Measurements from ENCODE around the gene OR51G1.
"Not testable (repeated sequence)": the region's sequence is repeated elsewhere in the genome, so short reads cannot be mapped to it uniquely, and the experiment has no call there.

OR51G1 gene, protein sequence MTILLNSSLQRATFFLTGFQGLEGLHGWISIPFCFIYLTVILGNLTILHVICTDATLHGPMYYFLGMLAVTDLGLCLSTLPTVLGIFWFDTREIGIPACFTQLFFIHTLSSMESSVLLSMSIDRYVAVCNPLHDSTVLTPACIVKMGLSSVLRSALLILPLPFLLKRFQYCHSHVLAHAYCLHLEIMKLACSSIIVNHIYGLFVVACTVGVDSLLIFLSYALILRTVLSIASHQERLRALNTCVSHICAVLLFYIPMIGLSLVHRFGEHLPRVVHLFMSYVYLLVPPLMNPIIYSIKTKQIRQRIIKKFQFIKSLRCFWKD

GRCh38 chr11:4924239-4924638 lies at the start of gene OR51G1:
TSS of gene OR51G1 (minus strand) at chr11:4924339. CDS start at chr11:4924339, 0 bp downstream.
- DNase-seq: no peak

DNA sequence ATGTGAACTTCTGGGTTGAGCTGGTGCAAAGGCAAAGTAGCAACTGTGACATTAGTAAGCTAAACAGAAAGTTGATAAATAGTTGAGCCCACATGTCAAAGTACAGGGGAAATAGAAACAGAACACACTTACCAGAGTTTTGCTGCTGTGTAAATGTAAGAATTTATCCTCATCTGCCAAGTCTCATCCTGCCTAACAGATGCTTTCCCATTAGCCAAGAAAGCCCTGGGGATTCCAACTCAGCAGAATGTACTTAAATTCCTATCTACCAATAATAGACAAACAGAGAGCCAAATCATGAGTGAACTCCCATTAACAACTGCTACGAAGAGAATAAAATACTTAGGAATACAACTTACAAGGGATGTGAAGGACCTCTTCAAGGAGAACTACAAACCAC lies 38.7 kb upstream of the OR51G1 start:
- DNase-seq: no peak

DNA sequence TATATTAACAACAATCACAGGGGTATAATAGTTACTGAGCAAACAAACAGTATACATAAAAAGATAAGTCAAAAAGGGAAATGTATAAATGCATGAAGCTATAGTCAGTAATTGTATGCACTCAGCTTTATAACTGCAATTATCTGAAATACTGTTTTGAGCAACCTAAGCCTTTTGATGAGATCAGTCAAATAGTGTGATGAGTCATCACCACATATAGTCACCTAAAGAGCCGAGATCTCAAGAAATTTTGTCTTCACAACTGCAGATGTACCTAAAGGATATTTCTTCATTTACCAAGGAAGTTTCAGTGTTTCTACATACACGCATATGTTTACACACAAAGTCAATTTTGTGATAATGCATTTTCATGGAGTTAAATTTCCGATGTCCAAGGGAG lies 36.7 kb upstream of the OR51G1 start:
- no peak for DNase-seq

- DNase-seq: no peak
Observed at GRCh38 chr11:4957396-4957795, 33.3 kb upstream of the OR51G1 start.

DNA sequence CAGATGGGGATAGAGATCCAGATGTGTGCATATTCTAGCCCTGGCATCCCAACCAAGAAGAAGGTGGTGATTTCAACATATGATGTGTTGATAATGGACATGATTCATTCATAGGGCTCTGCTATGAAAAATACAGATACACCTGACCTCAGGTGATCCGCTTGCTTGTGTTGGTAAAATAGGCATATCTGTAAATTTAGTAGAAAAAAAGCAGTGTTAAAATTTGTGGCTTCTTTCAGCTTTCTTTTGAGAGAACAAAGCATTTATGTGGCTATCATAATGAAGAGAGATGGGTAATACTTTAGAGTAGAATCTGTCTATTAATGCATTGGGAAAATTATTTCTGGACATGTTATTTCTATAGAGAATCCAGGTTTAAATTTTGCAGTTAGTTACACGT lies 31.5 kb upstream of the OR51G1 start, which contains the start of gene OR51A2:
TSS of gene OR51A2 (minus strand) at position 101 of the 400 bp plus-strand sequence. CDS start at position 101, 0 bp downstream.
- DNase-seq: not testable (repeated sequence)

DNA sequence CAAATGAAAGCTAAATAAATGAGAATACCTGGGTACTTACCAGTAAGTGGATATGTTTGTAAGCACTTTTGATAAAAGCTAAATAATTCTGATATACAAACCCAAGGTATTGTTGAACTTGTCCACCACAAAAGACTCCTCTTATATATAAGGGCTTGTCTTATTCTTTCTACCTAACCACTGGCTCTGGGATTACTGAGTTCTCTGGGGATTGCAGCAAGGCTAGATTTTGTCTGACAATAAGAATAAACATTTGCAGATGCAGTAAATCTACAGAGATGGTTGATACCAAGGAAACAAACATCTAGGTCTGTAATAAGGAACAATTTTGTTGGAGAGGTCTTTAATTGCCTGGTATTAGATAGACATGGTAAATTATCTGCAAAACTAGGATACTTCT lies 23.4 kb upstream of the OR51G1 start, which contains the start of gene OR51A4:
TSS of gene OR51A4 (minus strand) at position 101 of the 400 bp plus-strand sequence. CDS start 505 bp downstream, outside the sequence.
- DNase-seq: no peak

DNA sequence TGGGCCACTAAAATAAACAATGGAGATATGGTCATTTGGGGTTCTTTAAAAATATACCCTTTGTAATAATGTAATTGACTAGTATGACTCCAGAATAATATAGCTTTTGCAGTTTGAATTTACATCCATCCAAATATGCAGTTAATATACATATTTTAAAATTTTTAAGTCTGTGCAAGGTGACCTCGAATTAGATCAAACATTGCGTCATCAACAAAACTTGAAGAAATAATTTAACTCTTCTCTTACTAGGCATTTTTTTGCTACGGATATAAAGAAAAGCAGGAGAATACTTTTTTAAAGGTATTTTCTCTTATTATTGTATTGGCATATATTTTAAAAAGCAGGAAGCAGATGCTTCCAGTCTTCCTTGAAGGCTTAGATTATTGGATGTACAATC lies 12.6 kb upstream of the OR51G1 start:
- no peak for DNase-seq

GRCh38 chr11:4932751-4933150 lies 8.6 kb upstream of the OR51G1 start:
- no peak for DNase-seq

DNA sequence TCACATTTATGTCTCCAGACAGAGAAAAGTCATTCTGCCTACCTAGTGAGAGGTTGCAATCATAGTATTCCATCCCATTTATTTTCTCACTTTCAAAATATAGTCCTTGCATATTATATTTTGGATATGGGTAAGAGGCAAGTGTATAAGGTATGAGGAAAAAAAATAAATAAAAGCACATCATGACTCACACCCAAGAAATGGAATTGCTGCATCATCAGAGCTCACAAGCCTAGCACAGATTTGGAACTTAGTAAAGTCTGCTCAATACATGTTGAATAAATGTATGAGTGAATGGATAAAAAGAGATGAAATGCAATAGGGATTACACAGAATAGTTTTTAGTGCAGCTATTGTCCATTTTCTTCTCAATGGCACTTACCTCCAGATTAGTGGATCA lies 2.5 kb upstream of the OR51G1 start:
- no peak for DNase-seq

DNA sequence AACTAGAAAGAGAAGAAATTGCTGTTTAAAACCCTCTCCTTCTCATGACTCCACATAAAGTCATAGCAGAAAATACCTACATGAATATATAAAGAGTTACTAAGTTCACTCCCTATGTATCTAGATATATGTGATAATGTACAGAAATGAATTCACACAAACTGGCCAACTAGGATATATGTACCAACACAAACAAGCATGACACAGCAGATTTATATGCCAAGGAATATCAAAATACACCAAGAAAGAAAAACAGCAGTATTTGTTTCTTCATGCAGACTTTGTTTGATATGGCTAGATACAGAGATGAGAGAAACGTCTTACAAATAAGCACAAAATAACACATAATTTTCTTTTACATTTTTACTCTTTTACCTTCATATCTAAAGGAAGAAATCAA lies 1.8 kb downstream of the OR51G1 start:
- DNase-seq: no peak

DNA sequence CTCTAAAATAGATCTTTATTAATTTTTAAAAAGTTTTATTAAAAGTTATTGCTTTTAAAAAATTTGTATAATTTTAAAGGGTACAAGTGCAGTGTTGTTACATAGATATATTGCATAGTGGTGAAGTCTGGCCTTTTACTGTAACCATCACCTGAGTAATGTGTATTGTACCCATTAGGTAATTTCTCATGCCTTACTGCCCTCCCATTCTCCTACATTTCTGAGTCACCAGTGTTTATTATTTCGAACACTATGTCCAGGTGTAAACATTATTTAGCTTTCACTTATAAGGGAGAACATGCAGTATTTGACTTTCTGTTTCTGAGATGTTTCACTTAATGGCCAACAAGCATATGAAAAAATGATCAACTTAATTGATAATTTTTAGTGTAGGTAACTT lies 2.3 kb downstream of the OR51G1 start:
- DNase-seq: no peak

- DNase-seq: no peak
Observed at GRCh38 chr11:4919250-4919649, 4.9 kb downstream of the OR51G1 start, which contains the start of gene OR51G2. TSS of gene OR51G2 (minus strand) at chr11:4919350. CDS start at chr11:4915663, 3,687 bp downstream.

DNA sequence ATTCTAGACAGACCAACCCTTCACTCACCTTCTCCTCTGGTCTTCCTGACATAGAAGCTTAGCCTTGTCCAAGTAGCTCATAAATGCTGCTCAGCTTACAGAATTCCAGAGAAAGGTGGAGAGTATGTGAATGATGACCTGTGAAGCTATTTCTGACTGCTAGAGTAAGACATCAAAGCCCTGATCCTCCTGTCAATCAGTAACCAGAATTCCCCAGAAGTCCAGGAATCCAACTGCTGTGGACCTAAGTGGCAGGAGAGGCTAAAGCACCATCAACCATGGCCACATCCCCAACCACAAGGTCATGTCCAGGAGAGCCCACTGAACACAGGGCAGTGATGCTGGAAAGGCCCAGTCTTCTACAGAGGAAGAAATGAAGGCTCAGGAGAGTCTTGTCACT lies 7.6 kb downstream of the OR51G1 start:
- no peak for DNase-seq

DNA sequence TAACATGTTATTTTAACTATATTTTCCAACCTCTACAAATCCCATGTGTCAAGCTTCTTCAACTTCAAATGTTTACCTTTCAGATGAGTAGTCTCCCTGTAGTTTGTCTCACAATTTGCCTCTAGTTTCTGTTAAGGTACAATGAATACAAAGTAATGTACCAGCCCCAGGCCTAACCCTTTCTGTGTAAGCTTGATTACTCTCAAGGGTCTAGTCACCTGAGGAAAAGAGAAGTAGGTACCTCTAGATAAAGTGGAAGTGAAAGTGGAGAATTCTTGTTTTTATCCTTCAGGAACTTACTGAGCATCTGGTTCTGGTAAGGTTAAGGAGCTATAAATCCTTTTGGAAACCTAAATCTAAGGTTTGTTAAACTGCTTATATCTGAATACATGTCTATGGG lies 20.7 kb downstream of the OR51G1 start, which contains the start of gene OR51A7:
TSS of gene OR51A7 (plus strand) at position 300 of the 400 bp plus-strand sequence. CDS start 3,587 bp downstream, outside the sequence.
- no peak for DNase-seq

DNA sequence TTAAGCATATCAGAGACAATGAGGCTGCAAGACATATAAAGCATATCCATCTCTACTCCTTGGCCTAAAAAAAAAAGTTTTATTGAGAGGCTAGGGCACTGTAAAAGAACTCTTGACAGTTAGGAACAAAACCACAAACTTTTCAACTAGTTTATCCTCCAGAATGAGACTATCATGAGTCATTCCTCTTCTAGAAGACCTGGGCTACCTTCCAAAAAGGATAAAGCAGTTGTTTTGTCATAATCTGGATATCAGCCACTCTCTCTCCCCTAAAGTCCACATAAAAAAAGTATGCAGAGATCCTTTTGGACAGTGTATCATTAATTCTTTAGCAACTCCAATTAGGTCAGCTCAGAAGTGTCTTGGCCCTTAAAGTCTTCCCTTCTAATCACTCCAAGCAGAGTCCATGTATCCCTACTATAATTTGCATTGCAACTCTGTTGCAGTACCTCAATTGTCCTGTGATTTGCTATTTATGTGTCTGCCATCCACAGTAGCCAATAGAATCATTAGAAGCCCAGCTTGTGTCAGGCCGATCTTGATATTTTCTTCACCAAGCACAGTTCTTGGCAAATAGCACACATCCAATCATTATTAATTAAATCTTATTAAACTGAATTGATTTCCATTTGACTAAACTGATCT lies 32.0 kb downstream of the OR51G1 start:
- DNase-seq: no peak

DNA sequence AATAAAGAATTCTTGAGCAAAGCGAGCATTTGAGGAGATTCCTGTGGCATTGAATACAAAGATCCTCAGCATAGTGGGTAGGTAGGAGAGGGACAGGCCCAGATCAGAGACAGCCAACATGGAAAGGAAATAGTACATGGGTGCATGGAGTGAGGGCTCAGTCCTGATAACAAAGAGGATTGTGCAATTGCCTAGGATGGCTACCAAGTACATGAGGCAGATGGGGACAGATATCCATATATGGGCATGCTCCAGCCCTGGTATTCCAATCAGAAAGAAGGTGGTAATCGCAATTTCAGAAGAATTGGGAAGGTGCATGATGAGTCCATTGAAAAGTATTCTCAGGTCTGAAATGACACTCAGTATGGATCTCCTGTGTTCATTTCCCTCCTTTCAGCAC lies 33.9 kb downstream of the OR51G1 start:
- no peak for DNase-seq

DNA sequence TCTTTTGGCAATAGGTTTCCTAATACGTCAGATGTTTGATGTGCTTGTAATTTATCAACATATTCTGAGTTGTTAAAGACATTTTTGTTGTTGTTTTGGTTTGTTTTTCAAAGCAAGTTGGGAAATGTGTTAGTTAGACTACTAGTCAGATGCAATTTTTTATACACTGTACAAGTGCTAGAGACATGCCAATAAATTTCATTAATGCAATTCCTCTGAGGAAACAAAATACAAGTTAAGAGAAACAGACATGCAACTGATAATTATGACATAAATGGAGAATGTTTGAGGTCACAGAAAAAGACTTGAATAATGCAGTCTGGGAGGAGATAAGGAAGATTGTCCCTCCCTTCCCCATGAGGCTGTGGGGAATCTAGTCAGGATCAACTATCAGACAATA lies 36.5 kb downstream of the OR51G1 start:
- DNase-seq: no peak

GRCh38 chr11:4886186-4886585 lies 38.0 kb downstream of the OR51G1 start:
- DNase-seq: no peak

- no peak for DNase-seq
Observed at GRCh38 chr11:4884361-4884760, 39.8 kb downstream of the OR51G1 start.

GRCh38 chr11:4882543-4882942 lies 41.6 kb downstream of the OR51G1 start:
- DNase-seq: no peak

DNA sequence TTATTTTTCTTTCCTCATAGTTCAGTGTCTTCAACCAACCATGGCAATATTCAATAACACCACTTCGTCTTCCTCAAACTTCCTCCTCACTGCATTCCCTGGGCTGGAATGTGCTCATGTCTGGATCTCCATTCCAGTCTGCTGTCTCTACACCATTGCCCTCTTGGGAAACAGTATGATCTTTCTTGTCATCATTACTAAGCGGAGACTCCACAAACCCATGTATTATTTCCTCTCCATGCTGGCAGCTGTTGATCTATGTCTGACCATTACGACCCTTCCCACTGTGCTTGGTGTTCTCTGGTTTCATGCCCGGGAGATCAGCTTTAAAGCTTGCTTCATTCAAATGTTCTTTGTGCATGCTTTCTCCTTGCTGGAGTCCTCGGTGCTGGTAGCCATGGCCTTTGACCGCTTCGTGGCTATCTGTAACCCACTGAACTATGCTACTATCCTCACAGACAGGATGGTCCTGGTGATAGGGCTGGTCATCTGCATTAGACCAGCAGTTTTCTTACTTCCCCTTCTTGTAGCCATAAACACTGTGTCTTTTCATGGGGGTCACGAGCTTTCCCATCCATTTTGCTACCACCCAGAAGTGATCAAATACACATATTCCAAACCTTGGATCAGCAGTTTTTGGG lies 42.2 kb downstream of the OR51G1 start, which contains the start of gene OR51T1:
TSS of gene OR51T1 (plus strand) at position 41 of the 641 bp plus-strand sequence. CDS start at position 41, 0 bp downstream.
- DNase-seq: no peak

GRCh38 chr11:4881188-4881587 lies 43.0 kb downstream of the OR51G1 start:
- no peak for DNase-seq
